DOHH2 (cell line): Measurements from ENCODE around the gene MPPED1.

Experiments
- H3F3A ChIP-seq: fragments of 200-600 bp; sonication (generic), shearing (Covaris generic); 2 replicates; pipeline ENCODE4 v1.6.0; 2016; ENCODE audit warnings: antibody characterized with exemption, mild to moderate bottlenecking; ENCODE audit not compliant: control insufficient read depth, insufficient read depth
- H3K27ac ChIP-seq: fragments of 200-600 bp; sonication (generic); 2 replicates; pipeline ENCODE4 v1.5.1; 2014; ENCODE audit warnings: low read depth, mild to moderate bottlenecking, low read length, moderate library complexity
- H3K27me3 ChIP-seq: fragments of 200-600 bp; sonication (generic); 2 replicates; pipeline ENCODE4 v1.6.1; 2014; ENCODE audit warnings: mild to moderate bottlenecking, low read length, mixed read lengths; ENCODE audit not compliant: control insufficient read depth
- H3K36me3 ChIP-seq: fragments of 200-600 bp; sonication (generic); 2 replicates; pipeline ENCODE4 v1.6.1; 2014; ENCODE audit warnings: mild to moderate bottlenecking, low read length, moderate library complexity, mixed read lengths; ENCODE audit not compliant: control insufficient read depth
- H3K4me1 ChIP-seq: fragments of 200-600 bp; sonication (generic); 2 replicates; pipeline ENCODE4 v1.6.1; 2014; ENCODE audit warnings: mild to moderate bottlenecking, low read length, mixed read lengths; ENCODE audit not compliant: control insufficient read depth
- H3K4me2 ChIP-seq: fragments of 200-600 bp; sonication (generic); 2 replicates; pipeline ENCODE4 v1.6.0; 2014; ENCODE audit warnings: mild to moderate bottlenecking, low read length, moderate library complexity
- H3K4me3 ChIP-seq: fragments of 200-600 bp; sonication (generic); 2 replicates; pipeline ENCODE4 v1.5.1; 2014; ENCODE audit warnings: mild to moderate bottlenecking, low read length, mixed read lengths
- H3K79me2 ChIP-seq: fragments of 200-600 bp; sonication (generic); 2 replicates; pipeline ENCODE4 v1.6.1; 2014; ENCODE audit warnings: mild to moderate bottlenecking, low read length, mixed read lengths; ENCODE audit not compliant: control insufficient read depth
- H3K9me2 ChIP-seq: fragments of 200-600 bp; sonication (generic); replicated peaks from 2 replicates; pipeline ENCODE4 v1.6.1; 2014; ENCODE audit warnings: mild to moderate bottlenecking, low read length, mixed read lengths; ENCODE audit not compliant: control insufficient read depth
- H3K9me3 ChIP-seq: fragments of 200-600 bp; sonication (generic); 2 replicates; pipeline ENCODE4 v1.6.1; 2014; ENCODE audit warnings: antibody characterized with exemption, low read length, mixed read lengths; ENCODE audit not compliant: control insufficient read depth, insufficient read depth
- H4K20me1 ChIP-seq: fragments of 200-600 bp; sonication (generic); 2 replicates; pipeline ENCODE4 v1.6.0; 2014; ENCODE audit warnings: low read depth, mild to moderate bottlenecking, antibody characterized with exemption, low read length, moderate library complexity; ENCODE audit not compliant: control insufficient read depth, insufficient read depth
- EZH2phosphoT487 ChIP-seq: fragments of 200-600 bp; sonication (generic); IDR thresholded peaks from 2 replicates; pipeline ENCODE4 v1.6.1; 2017; ENCODE audit warnings: borderline replicate concordance, mild to moderate bottlenecking, antibody characterized with exemption, low read length, moderate library complexity, mixed read lengths
- TF ChIP-seq, protein P1 (sequence below): fragments of 200-600 bp; sonication (generic); IDR thresholded peaks from one replicate; pipeline ENCODE4 v1.5.1; 2014; ENCODE audit warnings: antibody characterized with exemption, mild to moderate bottlenecking, low read depth, low read length; ENCODE audit not compliant: poor library complexity, severe bottlenecking

Gene MPPED1

GRCh38 chr22:43427296-43428004 is 15.6 kb downstream of the MPPED1 start:
- no peaks in the 10 kb centered on the region for H3K4me1 ChIP-seq
- no peak for TF ChIP-seq EZH2phosphoT487
- TF ChIP-seq, protein P1, sequence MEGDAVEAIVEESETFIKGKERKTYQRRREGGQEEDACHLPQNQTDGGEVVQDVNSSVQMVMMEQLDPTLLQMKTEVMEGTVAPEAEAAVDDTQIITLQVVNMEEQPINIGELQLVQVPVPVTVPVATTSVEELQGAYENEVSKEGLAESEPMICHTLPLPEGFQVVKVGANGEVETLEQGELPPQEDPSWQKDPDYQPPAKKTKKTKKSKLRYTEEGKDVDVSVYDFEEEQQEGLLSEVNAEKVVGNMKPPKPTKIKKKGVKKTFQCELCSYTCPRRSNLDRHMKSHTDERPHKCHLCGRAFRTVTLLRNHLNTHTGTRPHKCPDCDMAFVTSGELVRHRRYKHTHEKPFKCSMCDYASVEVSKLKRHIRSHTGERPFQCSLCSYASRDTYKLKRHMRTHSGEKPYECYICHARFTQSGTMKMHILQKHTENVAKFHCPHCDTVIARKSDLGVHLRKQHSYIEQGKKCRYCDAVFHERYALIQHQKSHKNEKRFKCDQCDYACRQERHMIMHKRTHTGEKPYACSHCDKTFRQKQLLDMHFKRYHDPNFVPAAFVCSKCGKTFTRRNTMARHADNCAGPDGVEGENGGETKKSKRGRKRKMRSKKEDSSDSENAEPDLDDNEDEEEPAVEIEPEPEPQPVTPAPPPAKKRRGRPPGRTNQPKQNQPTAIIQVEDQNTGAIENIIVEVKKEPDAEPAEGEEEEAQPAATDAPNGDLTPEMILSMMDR, result no peak
- H3K36me3 ChIP-seq, result no peaks in the 10 kb centered on the region
- no peaks in the 10 kb centered on the region for H3K9me2 ChIP-seq
- peaks cover 6% of the 10 kb centered on the region; the same call in 1 of the 2 replicates for H3K27me3 ChIP-seq
- H3K27ac ChIP-seq, result no peak overlapping the region
- H4K20me1 ChIP-seq, result no peaks in the 10 kb centered on the region
- H3K4me3 ChIP-seq, result no peak overlapping the region
- no peaks in the 10 kb centered on the region for H3F3A ChIP-seq
- no peak overlapping the region for H3K4me2 ChIP-seq
- no peaks in the 10 kb centered on the region for H3K9me3 ChIP-seq
- H3K79me2 ChIP-seq, result no peaks in the 10 kb centered on the region

GRCh38 chr22:43428005-43428485 is 16.2 kb downstream of the MPPED1 start:
- Histone ChIP-seq H3K36me3 (no peaks in the 10 kb centered on the region), H3K4me2 (no peak overlapping the region), H3K4me3 (no peak overlapping the region), H3K27me3 (peaks cover 6% of the 10 kb centered on the region; the same call in 1 of the 2 replicates), H3K9me2 (no peaks in the 10 kb centered on the region), H3F3A (no peaks in the 10 kb centered on the region), H4K20me1 (no peaks in the 10 kb centered on the region), H3K9me3 (no peaks in the 10 kb centered on the region), H3K79me2 (no peaks in the 10 kb centered on the region), H3K27ac (no peak overlapping the region), H3K4me1 (no peaks in the 10 kb centered on the region)
- no peak for TF ChIP-seq EZH2phosphoT487
- TF ChIP-seq, protein P1, result no peak

DNA sequence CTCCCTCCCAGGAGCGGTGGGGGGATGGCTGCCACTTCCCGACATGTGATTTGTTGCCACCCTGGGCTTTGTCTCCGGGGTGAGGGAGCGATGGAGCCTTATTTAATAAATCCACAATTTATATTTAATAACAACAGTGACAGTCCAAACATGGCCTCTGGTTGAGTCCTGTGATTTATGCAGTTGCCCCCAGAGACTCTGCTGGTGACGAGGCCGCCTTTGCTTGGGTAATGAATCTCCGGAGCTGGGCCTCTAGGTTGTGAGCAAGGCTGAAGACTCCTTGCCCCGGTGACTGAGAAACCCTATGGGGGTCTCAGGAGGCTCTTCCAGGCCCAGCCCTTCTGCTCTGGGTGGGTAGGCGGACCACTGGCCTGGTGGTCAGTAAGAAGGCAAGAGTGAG is 16.7 kb downstream of the MPPED1 start:
- peaks cover 6% of the 10 kb centered on the region; the same call in 1 of the 2 replicates for H3K27me3 ChIP-seq

More for the DNA sequence above, 16.7 kb downstream of the MPPED1 start:
- Histone ChIP-seq H3K79me2 (no peaks in the 10 kb centered on the region), H3K9me2 (no peaks in the 10 kb centered on the region), H4K20me1 (no peaks in the 10 kb centered on the region), H3F3A (no peaks in the 10 kb centered on the region), H3K27ac (no peak overlapping the region), H3K9me3 (no peaks in the 10 kb centered on the region), H3K36me3 (no peaks in the 10 kb centered on the region), H3K4me2 (no peak overlapping the region), H3K4me3 (no peak overlapping the region), H3K4me1 (no peaks in the 10 kb centered on the region)
- TF ChIP-seq EZH2phosphoT487, result no peak
- TF ChIP-seq, protein P1, result no peak
